ENCODE data around the gene FSHR.

DNA sequence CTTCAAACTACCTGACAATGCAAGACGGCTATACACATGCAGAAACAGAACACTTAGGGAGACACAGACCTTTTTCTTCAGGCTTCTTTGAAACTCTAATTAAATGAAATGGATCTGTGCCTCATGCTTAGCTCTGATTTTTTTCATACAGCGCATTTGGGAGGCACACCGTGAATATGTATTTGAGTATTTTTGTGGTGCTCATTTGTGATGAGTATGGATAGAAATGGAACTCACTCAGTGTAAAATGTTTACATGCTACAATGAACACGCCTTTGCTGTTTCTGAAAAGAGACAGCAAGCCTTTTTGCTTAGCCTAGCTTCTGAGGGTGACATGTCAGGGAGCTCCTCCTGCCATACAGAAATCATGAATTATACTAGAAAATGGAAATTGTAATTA, 113.3 kb downstream of the FSHR start:
- TF ChIP-seq, protein P1, sequence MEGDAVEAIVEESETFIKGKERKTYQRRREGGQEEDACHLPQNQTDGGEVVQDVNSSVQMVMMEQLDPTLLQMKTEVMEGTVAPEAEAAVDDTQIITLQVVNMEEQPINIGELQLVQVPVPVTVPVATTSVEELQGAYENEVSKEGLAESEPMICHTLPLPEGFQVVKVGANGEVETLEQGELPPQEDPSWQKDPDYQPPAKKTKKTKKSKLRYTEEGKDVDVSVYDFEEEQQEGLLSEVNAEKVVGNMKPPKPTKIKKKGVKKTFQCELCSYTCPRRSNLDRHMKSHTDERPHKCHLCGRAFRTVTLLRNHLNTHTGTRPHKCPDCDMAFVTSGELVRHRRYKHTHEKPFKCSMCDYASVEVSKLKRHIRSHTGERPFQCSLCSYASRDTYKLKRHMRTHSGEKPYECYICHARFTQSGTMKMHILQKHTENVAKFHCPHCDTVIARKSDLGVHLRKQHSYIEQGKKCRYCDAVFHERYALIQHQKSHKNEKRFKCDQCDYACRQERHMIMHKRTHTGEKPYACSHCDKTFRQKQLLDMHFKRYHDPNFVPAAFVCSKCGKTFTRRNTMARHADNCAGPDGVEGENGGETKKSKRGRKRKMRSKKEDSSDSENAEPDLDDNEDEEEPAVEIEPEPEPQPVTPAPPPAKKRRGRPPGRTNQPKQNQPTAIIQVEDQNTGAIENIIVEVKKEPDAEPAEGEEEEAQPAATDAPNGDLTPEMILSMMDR (IDR thresholded peaks at IDR 0.05; ENCODE audit: low read length) = no peak
- TF ChIP-seq EZH2 (IDR thresholded peaks at IDR 0.05; ENCODE audit: borderline replicate concordance, low read length) = no peak
